SK-N-SH (cell line): Measurements from ENCODE around the gene KCNK18.

Source experiments
- CTCF ChIP-seq: fragments of 200-600 bp; sonication (generic); IDR thresholded peaks from 2 replicates; pipeline ENCODE4 v1.6.1; 2017; ENCODE audit warnings: antibody characterized with exemption, mild to moderate bottlenecking, moderate library complexity
- EP300 ChIP-seq, 2 experiments: IDR thresholded peaks; 2 replicates each; pipeline versions ENCODE4 v1.4.0 to v1.6.1; 2012; ENCODE audit warnings: borderline replicate concordance in 1 of 2, low read depth in 1 of 2, low read length in 1 of 2
- EZH2phosphoT487 ChIP-seq: fragments of 200-600 bp; sonication (generic); IDR thresholded peaks from 2 replicates; pipeline ENCODE4 v1.6.1; 2017; ENCODE audit warnings: low read depth, mixed run types, mild to moderate bottlenecking, antibody characterized with exemption, moderate library complexity, borderline replicate concordance
- MAX ChIP-seq: IDR thresholded peaks from 2 replicates; pipeline ENCODE4 v1.4.0; 2012; ENCODE audit warnings: low read depth
- NRF1 ChIP-seq: IDR thresholded peaks from 2 replicates; pipeline ENCODE4 v1.6.1; 2012; ENCODE audit warnings: low read depth, mild to moderate bottlenecking, low read length
- POLR2AphosphoS5 ChIP-seq: IDR thresholded peaks from 2 replicates; pipeline ENCODE4 v1.6.1; 2012; ENCODE audit warnings: low read depth, low read length
- RAD21 ChIP-seq: IDR thresholded peaks from 2 replicates; pipeline ENCODE4 v1.6.1; 2012; ENCODE audit warnings: mild to moderate bottlenecking, low read length
- RFX5 ChIP-seq: IDR thresholded peaks from 2 replicates; pipeline ENCODE4 v1.6.1; 2012; ENCODE audit warnings: mild to moderate bottlenecking, improper control_type of control experiment, low read length
- SIN3A ChIP-seq: IDR thresholded peaks from 2 replicates; pipeline ENCODE4 v1.6.1; 2012; ENCODE audit warnings: low read depth, mild to moderate bottlenecking, low read length, moderate library complexity, borderline replicate concordance
- YY1 ChIP-seq: IDR thresholded peaks from 2 replicates; pipeline ENCODE4 v1.4.0; 2012; ENCODE audit warnings: low read depth, mild to moderate bottlenecking

- TF ChIP-seq EP300 (IDR thresholded peaks at IDR 0.05; ENCODE audit: borderline replicate concordance in 1 of 2, low read depth in 1 of 2, low read length in 1 of 2): no peak
- TF ChIP-seq SIN3A: no peak
- no peak for TF ChIP-seq NRF1
- TF ChIP-seq CTCF: no peak
- TF ChIP-seq YY1: no peak
- no peak for TF ChIP-seq POLR2AphosphoS5
- no peak for TF ChIP-seq EZH2phosphoT487
- TF ChIP-seq RAD21: no peak
- no peak for TF ChIP-seq RFX5
- TF ChIP-seq MAX: no peak
These were observed 33.2 kb upstream of the KCNK18 start for GRCh38 chr10:117163954-117164548.
